Lung (tissue), 12 donors: ENCODE data around the gene TAC4. TPM values are rescaled to one million over a fixed set of nuclear protein-coding genes. Genes with fewer than 3 reads are reported as not detected.

Experiments used
- ATAC-seq: fragments of 200-7000 bp; cut with Tn5 transposase; one replicate; pipeline ENCODE4 v1.9.1; 2020; ENCODE audit warnings: moderate number of reproducible peaks; ENCODE audit not compliant: insufficient read depth, low FRiP score
- DNase-seq, 3 donors: peaks; one replicate each; pipeline ENCODE4 v3.0.0-alpha.2; 2013 to 2017
- H3K27ac ChIP-seq, 2 donors: one replicate each; pipeline ENCODE4 v1.5.1; 2013; ENCODE audit warnings: mild to moderate bottlenecking in 2 of 2, moderate library complexity in 2 of 2, control low read depth in 1 of 2, inconsistent platforms in 1 of 2, low read depth in 1 of 2, low read length in 1 of 2
- H3K27me3 ChIP-seq, 3 donors: one replicate each; pipeline ENCODE4 v1.5.1; 2013; ENCODE audit warnings: low read length in 2 of 3; ENCODE audit not compliant: control insufficient read depth in 3 of 3, insufficient read depth in 3 of 3
- H3K36me3 ChIP-seq, 4 donors: one replicate each; pipeline ENCODE4 v1.5.1; 2013; ENCODE audit warnings: low read length in 4 of 4, mild to moderate bottlenecking in 1 of 4, moderate library complexity in 1 of 4; ENCODE audit not compliant: control insufficient read depth in 4 of 4, insufficient read depth in 4 of 4
- H3K4me1 ChIP-seq, 5 donors: one replicate each; pipeline ENCODE4 v1.5.1; 2013; ENCODE audit warnings: low read length in 5 of 5, mild to moderate bottlenecking in 2 of 5, moderate library complexity in 1 of 5; ENCODE audit not compliant: control insufficient read depth in 5 of 5, insufficient read depth in 5 of 5
- H3K4me3 ChIP-seq: one replicate; pipeline ENCODE4 v1.5.1; 2013; ENCODE audit warnings: mild to moderate bottlenecking, control low read depth, moderate library complexity
- H3K9ac ChIP-seq, 2 donors: one replicate each; pipeline ENCODE4 v1.5.1; 2013; ENCODE audit warnings: low read length in 2 of 2, control low read depth in 1 of 2; ENCODE audit not compliant: insufficient read depth in 1 of 2
- H3K9me3 ChIP-seq, 4 donors: one replicate each; pipeline ENCODE4 v1.5.1; 2013; ENCODE audit warnings: low read length in 3 of 4, mild to moderate bottlenecking in 1 of 4, moderate library complexity in 1 of 4; ENCODE audit not compliant: control insufficient read depth in 4 of 4, insufficient read depth in 3 of 4
- WGBS, 2 donors: extraction: QIAGEN DNeasy Blood & Tissue Kit; methylation state at CpG; one replicate each; pipeline ENCODE4 v1.1.7; 2013; 5-methylcytosine and 5-hydroxymethylcytosine counted together
- polyA plus RNA-seq, 2 donors: library from polyadenylated mRNA; stranded (reverse); fragments of 200-250 nt; gene quantifications; one replicate each; pipeline ENCODE4 v1.2.1, GENCODE V29; 2013
- total RNA-seq, 2 donors: library from RNA; depleted of rRNA in 1 of 2; stranded (reverse); fragments of >200 nt in 1 of 2; gene quantifications; one replicate each; pipeline ENCODE4 v1.2.1, GENCODE V29; 2014 to 2021
- TF ChIP-seq, protein P1 (sequence below): IDR thresholded peaks from 2 replicates; pipeline ENCODE4 v1.5.1; 2012; ENCODE audit warnings: mild to moderate bottlenecking; ENCODE audit errors: control extremely low read depth, extremely low read depth
- donor health status: control.
- donor health status: control.
- donor health status: Bipolar disorder and iron deficiency.
- donor health status: healthy.
- donor health status: DM: yes; HTN: yes; CAD: no.

The TAC4 gene
- total and polyA plus RNA-seq, 4 donors: not detected

GRCh38 chr17:49862781-49863331 lies 15.0 kb upstream of the TAC4 start:
- no peak overlapping the region for H3K4me3 ChIP-seq
- H3K27me3 ChIP-seq: no peaks in the 10 kb centered on the region
- H3K27ac ChIP-seq: no peak overlapping the region
- no peaks in the 10 kb centered on the region for H3K36me3 ChIP-seq
- WGBS, 2 donors: 23 to 31% methylated on average over 11 to 17 of the region's 17 CpGs
- H3K9me3 ChIP-seq: no peaks in the 10 kb centered on the region
- ATAC-seq (no peak), DNase-seq (peak in 1 of 3 donors; percentile 18)
- H3K9ac ChIP-seq: no peak overlapping the region
- peaks cover 0 to 5% (median 0%) of the 10 kb centered on the region in 5 donors for H3K4me1 ChIP-seq
- TF ChIP-seq, protein P1, sequence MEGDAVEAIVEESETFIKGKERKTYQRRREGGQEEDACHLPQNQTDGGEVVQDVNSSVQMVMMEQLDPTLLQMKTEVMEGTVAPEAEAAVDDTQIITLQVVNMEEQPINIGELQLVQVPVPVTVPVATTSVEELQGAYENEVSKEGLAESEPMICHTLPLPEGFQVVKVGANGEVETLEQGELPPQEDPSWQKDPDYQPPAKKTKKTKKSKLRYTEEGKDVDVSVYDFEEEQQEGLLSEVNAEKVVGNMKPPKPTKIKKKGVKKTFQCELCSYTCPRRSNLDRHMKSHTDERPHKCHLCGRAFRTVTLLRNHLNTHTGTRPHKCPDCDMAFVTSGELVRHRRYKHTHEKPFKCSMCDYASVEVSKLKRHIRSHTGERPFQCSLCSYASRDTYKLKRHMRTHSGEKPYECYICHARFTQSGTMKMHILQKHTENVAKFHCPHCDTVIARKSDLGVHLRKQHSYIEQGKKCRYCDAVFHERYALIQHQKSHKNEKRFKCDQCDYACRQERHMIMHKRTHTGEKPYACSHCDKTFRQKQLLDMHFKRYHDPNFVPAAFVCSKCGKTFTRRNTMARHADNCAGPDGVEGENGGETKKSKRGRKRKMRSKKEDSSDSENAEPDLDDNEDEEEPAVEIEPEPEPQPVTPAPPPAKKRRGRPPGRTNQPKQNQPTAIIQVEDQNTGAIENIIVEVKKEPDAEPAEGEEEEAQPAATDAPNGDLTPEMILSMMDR: no peak

- no peaks in the 10 kb centered on the region for H3K9me3 ChIP-seq
- 38 to 42% methylated on average over 16 of the region's 16 CpGs for WGBS, 2 donors
- DNase-seq: peak; percentile 43 to 55 (median 51)
Measured at GRCh38 chr17:49861150-49861884, 13.4 kb upstream of the TAC4 start.

DNA sequence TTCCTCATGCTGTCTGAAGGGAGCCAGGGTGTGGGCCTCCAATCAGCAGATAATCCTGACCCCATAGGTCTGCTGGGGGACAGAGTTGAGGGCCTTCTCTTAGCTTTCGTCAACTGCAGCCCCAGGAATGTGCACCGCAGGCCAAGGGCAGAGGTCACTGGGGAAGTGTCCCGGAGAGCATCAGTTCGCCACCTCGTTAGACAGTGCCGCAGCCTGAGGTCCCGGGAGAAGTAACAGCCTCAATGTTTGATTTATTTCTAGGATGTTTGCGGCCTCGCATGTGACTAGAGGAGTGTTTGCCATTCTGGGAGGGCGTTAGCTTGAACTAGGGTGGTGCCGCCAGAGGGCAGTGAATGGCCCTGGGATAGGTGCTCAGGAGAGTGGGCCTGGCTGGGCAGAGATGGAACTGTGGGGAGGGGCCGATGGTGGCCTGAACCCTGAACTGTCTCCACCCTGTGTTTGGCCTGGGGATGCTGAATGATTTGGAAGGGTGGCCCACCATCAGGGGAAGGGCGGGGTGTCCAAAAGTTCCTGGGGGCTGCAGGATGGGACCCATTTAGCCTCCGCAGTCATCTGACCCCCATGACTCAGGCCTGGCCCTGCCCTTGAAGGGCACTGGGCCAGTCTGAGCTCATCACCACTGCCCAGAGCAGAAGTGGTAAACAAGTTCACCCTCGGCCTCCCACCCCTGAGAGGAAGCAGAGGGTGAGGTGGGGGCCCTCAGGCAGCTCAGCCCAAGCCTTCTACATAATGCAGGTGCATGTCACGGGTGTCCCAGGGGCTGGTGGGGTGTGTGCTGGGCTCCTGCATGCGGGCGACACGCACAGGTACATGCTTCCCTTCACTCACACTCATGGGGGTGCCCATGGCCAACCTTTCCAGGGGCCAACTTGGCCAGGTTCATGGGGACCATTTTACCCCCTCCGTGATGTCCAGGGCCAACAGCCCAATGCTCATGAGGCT lies 12.4 kb upstream of the TAC4 start:
- no peak for ATAC-seq
- H3K9ac ChIP-seq: no peak overlapping the region

More at GRCh38 chr17:49861150-49861884, 13.4 kb upstream of the TAC4 start:
- Histone ChIP-seq H3K4me3 (no peak overlapping the region), H3K4me1 (peaks cover 0 to 5% (median 0%) of the 10 kb centered on the region in 5 donors), H3K36me3 (no peaks in the 10 kb centered on the region), H3K27ac (no peak overlapping the region), H3K9ac (no peak overlapping the region), H3K27me3 (no peaks in the 10 kb centered on the region)
- ATAC-seq: no peak
- TF ChIP-seq, protein P1: peak; percentile 58

More for the DNA sequence above, 12.4 kb upstream of the TAC4 start:
- no peak for DNase-seq
- WGBS, 2 donors: 61 to 78% methylated on average over 20 of the region's 20 CpGs
- Histone ChIP-seq H3K36me3 (no peaks in the 10 kb centered on the region), H3K4me3 (no peak overlapping the region), H3K9me3 (no peaks in the 10 kb centered on the region), H3K27me3 (peaks cover 0 to 3% (median 0%) of the 10 kb centered on the region in 3 donors), H3K4me1 (peaks cover 0 to 5% (median 0%) of the 10 kb centered on the region in 5 donors), H3K27ac (no peak overlapping the region)
- TF ChIP-seq, protein P1: no peak
